Kidney (tissue), 14 donors: ENCODE data around the gene DCBLD2. TPM values are rescaled to one million over a fixed set of nuclear protein-coding genes. Genes with fewer than 3 reads are reported as not detected.

Experiments used
- DNase-seq, 5 donors: peaks; one replicate each; pipeline ENCODE4 v3.0.0-alpha.2; 2013 to 2020
- FAIRE-seq: peaks from 2 replicates; lab custom pipeline; 2012; peaks lifted over from hg19 to GRCh38; lab: Jason Lieb, UNC
- H3K27ac ChIP-seq, 2 donors: one replicate each; pipeline ENCODE4 v1.7.0; 2013; ENCODE audit warnings: low read depth in 2 of 2, low read length in 2 of 2, inconsistent platforms in 1 of 2
- H3K27me3 ChIP-seq: one replicate; pipeline ENCODE4 v1.7.1; 2013; ENCODE audit warnings: low read length, inconsistent platforms; ENCODE audit not compliant: control insufficient read depth, insufficient read depth
- H3K36me3 ChIP-seq, 3 donors: one replicate each; pipeline versions ENCODE4 v1.7.0 to v1.7.1; 2013; ENCODE audit warnings: low read length in 3 of 3, control low read depth in 1 of 3, inconsistent platforms in 1 of 3; ENCODE audit not compliant: insufficient read depth in 3 of 3, control insufficient read depth in 2 of 3
- H3K4me1 ChIP-seq, 3 donors: one replicate each; pipeline versions ENCODE4 v1.7.0 to v1.7.1; 2013; ENCODE audit warnings: low read length in 3 of 3, inconsistent platforms in 1 of 3, low read depth in 1 of 3; ENCODE audit not compliant: control insufficient read depth in 2 of 3, insufficient read depth in 2 of 3
- H3K4me3 ChIP-seq, 3 donors: one replicate each; pipeline versions ENCODE4 v1.7.0 to v1.8.1; 2013; ENCODE audit warnings: low read length in 3 of 3, control low read depth in 1 of 3, inconsistent platforms in 1 of 3
- H3K9ac ChIP-seq, 3 donors: one replicate each; pipeline versions ENCODE4 v1.7.0 to v1.7.1; 2013; ENCODE audit warnings: low read length in 3 of 3, control low read depth in 1 of 3, inconsistent platforms in 1 of 3
- H3K9me3 ChIP-seq, 3 donors: one replicate each; pipeline versions ENCODE4 v1.7.0 to v1.7.1; 2013; ENCODE audit warnings: low read length in 3 of 3, control low read depth in 1 of 3, inconsistent platforms in 1 of 3; ENCODE audit not compliant: control insufficient read depth in 2 of 3, insufficient read depth in 1 of 3
- CTCF ChIP-seq: IDR thresholded peaks from 3 replicates; pipeline ENCODE4 v1.5.1; 2012; ENCODE audit warnings: mild to moderate bottlenecking, moderate library complexity, borderline replicate concordance; ENCODE audit not compliant: insufficient read depth; ENCODE audit errors: extremely low read depth
- intact Hi-C: fragments of 100-400 bp; cut with DNase I; formaldehyde crosslinking; loops from one replicate; pipeline ENCODE4 v1.11.1; 2022
- polyA plus RNA-seq: library from polyadenylated mRNA; stranded (reverse); fragments of 350-450 nt; fragmentation: Illumina TruSeq; extraction: RNeasy Lipid Tissue Mini Kit (QIAGEN cat#74804); gene quantifications from one replicate; pipeline ENCODE4 v1.2.3, GENCODE V29; 2014; ENCODE audit warnings: low read depth, low replicate concordance; ENCODE audit not compliant: insufficient read depth
- total RNA-seq: library from RNA; stranded (reverse); fragmentation: NEBNext Ultra II Directional; extraction: Animal tissue kit (Norgen Biotek cat#: 25700); gene quantifications from one replicate; pipeline ENCODE4 v1.2.1, GENCODE V29; 2021
- donor health status: control.
- donor health status: control.
- donor health status: control.
- donor health status: control.
- donor health status: control.
- donor health status: DM: yes; HTN: yes; CAD: no.
- donor health status: Normal renal cell carcinoma (clear cell type).

The DCBLD2 gene
- total and polyA plus RNA-seq, 2 donors from 2014 or later, result 8.0 to 39.3 TPM

- intact Hi-C loops, result no loop called here
- DNase-seq (no peak), FAIRE-seq (no peak)
- TF ChIP-seq CTCF, result no peak
- Histone ChIP-seq H3K4me1 (no peaks in the 10 kb centered on the region), H3K36me3 (no peaks in the 10 kb centered on the region), H3K9me3 (peaks cover 0 to 5% (median 0%) of the 10 kb centered on the region in 3 donors), H3K27ac (no peak overlapping the region), H3K9ac (no peak overlapping the region), H3K27me3 (no peaks in the 10 kb centered on the region), H3K4me3 (no peak overlapping the region)
These were observed 45.6 kb downstream of the DCBLD2 start for GRCh38 chr3:98855806-98856400.

- no peak for TF ChIP-seq CTCF
- FAIRE-seq (no peak), DNase-seq (no peak)
- no peak overlapping the region for H3K4me3 ChIP-seq
- no peak overlapping the region for H3K9ac ChIP-seq
- H3K4me1 ChIP-seq, result no peaks in the 10 kb centered on the region
- H3K27ac ChIP-seq, result no peak overlapping the region
- H3K27me3 ChIP-seq, result no peaks in the 10 kb centered on the region
- peaks cover 0 to 2% (median 0%) of the 10 kb centered on the region in 3 donors for H3K9me3 ChIP-seq
- H3K36me3 ChIP-seq, result peaks cover 0 to 4% (median 0%) of the 10 kb centered on the region in 3 donors
- intact Hi-C loops, result no loop called here
These were observed 53.4 kb downstream of the DCBLD2 start for GRCh38 chr3:98848108-98848507.

- Histone ChIP-seq H3K9me3 (peaks cover 0 to 2% (median 0%) of the 10 kb centered on the region in 3 donors), H3K27ac (no peak overlapping the region), H3K36me3 (peaks cover 0 to 4% (median 0%) of the 10 kb centered on the region in 3 donors), H3K4me3 (no peak overlapping the region), H3K9ac (no peak overlapping the region), H3K4me1 (no peaks in the 10 kb centered on the region), H3K27me3 (no peaks in the 10 kb centered on the region)
- FAIRE-seq (no peak), DNase-seq (no peak)
- no peak for TF ChIP-seq CTCF
- intact Hi-C loops, result no loop called here
These were observed 55.4 kb downstream of the DCBLD2 start for GRCh38 chr3:98846101-98846500.
